GM21737 (cell line): ENCODE results near the gene VSX2.
A peak's percentile ranks its signal among the peaks of the same experiment; 100 is the strongest.

Experiments
- ATAC-seq: cut with Tn5 transposase; IDR thresholded peaks from one replicate; pipeline ENCODE4 v1.9.1; 2021; ENCODE audit warnings: mild to moderate bottlenecking, moderate library complexity; ENCODE audit not compliant: unreplicated experiment

The VSX2 gene

DNA sequence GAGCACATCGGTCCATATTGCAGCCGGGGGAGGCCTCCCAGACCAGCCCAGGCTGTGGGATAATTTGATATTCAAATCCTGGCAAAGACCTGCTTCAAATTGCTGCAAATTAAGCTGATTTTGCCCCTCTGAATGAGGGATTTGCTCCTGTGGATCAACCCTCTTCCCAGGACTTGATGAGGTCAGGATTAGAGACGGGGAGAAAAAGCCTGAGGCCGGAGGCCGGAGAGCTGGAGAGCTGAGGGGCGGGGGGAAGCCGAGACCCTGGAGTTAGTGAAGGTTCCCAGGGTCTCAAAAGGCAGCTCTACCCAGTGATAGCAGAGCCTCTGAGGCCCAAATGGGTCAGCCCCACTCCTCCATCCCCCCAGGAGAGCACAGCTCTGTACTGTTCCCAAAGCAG is 17.5 kb upstream of the VSX2 start:
- no peak for ATAC-seq

- no peak for ATAC-seq
Measured at GRCh38 chr14:74223016-74223415, 16.2 kb upstream of the VSX2 start.

- ATAC-seq, result no peak
Measured at GRCh38 chr14:74231784-74232183, 7.5 kb upstream of the VSX2 start.

DNA sequence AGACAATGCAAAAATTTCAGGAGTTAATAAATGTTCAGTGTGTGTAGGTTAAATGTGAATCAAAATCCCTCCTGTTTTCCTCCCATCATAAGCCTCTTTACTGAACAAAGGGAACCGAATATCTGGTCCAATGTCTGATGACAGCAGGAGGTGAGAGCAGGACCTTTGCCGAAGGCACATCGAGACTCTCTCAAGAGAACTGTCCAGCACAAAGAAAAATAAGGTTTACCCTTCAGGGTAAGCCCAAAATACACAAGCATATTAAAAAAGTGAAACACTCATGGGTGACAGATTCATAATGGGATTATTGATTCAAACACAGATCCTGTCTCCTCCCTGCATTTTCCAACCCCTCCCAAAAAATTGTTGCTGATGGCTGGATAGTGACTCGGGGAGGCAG is 4.2 kb upstream of the VSX2 start:
- no peak for ATAC-seq

GRCh38 chr14:74237441-74237840 is 1.8 kb upstream of the VSX2 start:
- ATAC-seq, result no peak

DNA sequence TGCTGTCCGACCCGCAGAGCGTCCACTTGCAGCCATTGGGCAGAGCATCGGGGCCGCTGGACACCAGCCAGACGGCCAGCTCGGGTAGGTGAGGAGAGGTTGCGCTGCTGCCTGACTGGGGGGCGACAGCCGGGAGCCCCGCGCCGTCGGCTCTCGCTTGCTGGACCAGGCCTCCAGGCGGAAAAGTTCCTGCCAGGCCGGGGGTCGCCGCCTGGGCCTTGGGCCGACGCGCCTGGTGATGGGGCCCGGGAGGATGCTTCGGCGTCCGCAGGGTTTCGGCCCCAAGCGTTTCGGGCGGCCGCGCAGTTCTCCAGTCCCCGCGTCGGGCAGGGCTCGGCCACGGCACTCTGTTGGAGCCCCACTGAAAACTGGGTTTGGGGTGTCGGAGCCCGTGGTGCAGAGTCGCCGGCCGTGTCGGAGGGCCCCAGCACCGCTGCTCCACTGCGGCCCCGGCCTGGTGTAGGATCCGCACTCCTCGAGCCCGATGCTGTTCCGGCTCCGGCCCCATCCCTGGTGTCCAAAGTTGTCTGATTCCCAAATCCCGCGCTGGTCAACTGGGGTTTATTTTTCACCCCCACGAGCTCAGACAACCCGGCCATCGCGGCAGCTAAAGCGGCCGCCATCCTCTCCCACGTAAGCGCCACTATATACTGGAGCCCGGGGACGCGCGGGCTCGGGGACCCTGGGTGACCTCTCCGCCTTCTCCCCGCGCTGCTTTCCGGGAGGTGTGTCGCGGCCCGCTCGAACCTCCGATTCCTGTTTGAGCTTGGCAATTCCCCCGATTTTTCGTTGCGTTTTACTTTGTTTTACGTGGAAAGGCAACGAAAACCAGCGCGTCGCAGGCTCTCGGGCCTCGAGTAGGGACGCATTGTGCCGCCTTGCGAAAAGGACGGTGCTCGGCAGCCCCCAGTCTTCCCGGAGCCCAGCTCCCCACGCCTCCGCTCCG is 872 bp downstream of the VSX2 start:
- no peak for ATAC-seq

GRCh38 chr14:74240794-74241651 is 1.8 kb downstream of the VSX2 start:
- no peak for ATAC-seq

DNA sequence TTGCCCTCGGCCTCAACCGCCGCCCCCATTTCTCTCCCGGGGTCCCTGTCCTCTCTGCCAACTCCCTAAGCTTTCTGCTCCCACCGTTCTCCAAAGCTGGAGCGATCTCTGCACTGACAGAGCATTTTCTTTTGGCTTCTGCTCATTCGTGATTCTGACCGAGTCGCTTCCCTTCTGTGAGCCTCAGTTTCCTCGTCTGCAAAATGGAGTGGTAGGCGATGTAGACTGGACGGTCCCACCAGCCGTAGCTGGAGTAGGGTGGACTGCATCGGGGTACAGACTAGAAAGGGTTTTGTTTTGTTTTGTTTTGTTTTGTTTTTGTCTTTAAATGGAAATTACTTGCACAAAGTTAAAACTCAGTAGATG is 2.4 kb downstream of the VSX2 start:
- no peak for ATAC-seq

- no peak for ATAC-seq
Measured at GRCh38 chr14:74242021-74242779, 3.0 kb downstream of the VSX2 start.

- ATAC-seq, result no peak
Measured at GRCh38 chr14:74242780-74243042, 3.5 kb downstream of the VSX2 start.

GRCh38 chr14:74243051-74243450 is 3.8 kb downstream of the VSX2 start:
- ATAC-seq, result no peak

GRCh38 chr14:74244115-74244514 is 4.9 kb downstream of the VSX2 start:
- no peak for ATAC-seq

GRCh38 chr14:74245292-74245691 is 6.0 kb downstream of the VSX2 start:
- ATAC-seq, result no peak

DNA sequence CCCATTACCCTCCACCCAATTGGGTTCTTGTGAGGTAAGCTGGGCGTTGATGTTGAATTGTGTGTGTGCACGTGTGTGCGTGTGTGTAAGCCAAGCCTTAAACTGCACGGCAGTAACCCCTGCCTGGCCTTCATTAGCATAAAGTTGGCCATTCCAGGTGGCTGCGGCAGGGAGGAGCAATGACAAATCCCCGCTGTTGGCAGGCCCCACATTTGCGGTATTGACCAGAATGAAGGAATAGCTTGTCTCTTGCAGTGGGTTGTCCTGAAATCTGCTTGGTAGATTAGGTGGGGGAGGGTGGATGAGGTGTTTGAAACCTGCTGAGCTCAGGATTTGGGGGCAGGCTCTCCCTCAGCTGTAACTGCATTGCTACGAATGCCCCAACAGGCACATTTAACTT is 7.3 kb downstream of the VSX2 start:
- no peak for ATAC-seq

- no peak for ATAC-seq
Measured at GRCh38 chr14:74248017-74248416, 8.8 kb downstream of the VSX2 start.

- no peak for ATAC-seq
Measured at GRCh38 chr14:74249433-74250375, 10.5 kb downstream of the VSX2 start.

GRCh38 chr14:74255281-74255680 is 16.0 kb downstream of the VSX2 start:
- ATAC-seq, result no peak

GRCh38 chr14:74257078-74257940 is 18.1 kb downstream of the VSX2 start:
- peak; percentile 77 for ATAC-seq

DNA sequence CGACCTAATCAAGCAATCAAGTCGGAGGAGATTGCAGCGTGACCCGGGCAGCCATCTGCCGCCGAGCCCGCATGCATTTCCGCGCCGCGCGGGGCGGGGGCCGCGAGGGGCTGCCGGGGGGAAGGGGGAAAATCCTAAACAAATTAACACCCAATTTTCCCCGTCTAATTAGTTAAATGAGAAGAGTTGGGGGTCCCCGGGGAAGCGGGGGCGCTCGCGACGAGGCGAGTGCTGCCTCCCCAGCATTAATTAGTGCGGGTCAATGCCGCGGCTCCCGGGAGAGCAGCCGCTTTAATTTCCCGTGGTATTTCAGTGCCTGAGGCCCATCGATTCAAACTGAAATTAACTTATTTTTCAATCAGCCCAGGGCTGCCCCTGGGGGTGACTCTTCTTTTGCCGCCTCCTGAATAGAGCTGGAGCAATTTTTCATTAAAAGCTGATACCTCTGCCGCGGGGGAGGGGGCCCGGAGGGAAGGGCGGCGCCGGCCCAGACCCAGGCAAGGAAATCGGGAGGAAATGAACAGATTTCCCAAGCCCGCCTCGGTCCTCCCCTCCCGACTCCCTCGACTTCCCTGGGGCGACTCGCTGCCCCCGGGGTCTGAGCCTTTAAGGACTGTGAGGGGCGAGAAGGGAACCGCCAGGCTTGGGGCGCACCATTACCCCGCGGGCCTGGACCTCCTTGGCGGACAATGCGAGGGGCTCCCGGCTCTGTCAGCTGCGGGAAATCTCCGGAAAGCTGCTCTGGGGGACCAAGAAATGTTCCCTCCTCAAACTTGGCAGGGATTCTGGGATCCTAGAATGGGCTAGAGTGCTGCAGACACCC is 18.9 kb downstream of the VSX2 start:
- no peak for ATAC-seq
